CD4-positive, alpha-beta T cell (primary cell): ENCODE data around the gene PAX2. TPM values are rescaled to one million over a fixed set of nuclear protein-coding genes. Genes with fewer than 3 reads are reported as not detected.

Experiments
- ATAC-seq: fragments of 200-7000 bp; cut with Tn5 transposase; one replicate; pipeline ENCODE4 v1.10.0; 2022; ENCODE audit warnings: mild to moderate bottlenecking; ENCODE audit not compliant: poor library complexity
- CTCF ChIA-PET: fragments of 350-600 bp; sonication (Branson Sonifier 250); formaldehyde crosslinking; loops from one replicate; lab custom pipeline; 2021; ENCODE audit warnings: antibody characterized with exemption, inconsistent platforms; lab: Charles Lee
- POLR2A ChIA-PET: fragments of 350-600 bp; sonication (Branson Sonifier 250); formaldehyde crosslinking; loops from one replicate; lab custom pipeline; 2021; ENCODE audit warnings: antibody characterized with exemption, inconsistent platforms; lab: Charles Lee
- DNase-seq, 14 experiments: peaks; one replicate each; pipeline ENCODE4 v3.0.0-alpha.2; 2013 to 2020; ENCODE audit warnings: mixed read lengths in 2 of 14
- H3K27ac ChIP-seq, 2 donors: one replicate each; pipeline versions ENCODE4 v1.5.1 to v1.7.0; 2013; ENCODE audit warnings: low read length in 2 of 2, low read depth in 1 of 2, mild to moderate bottlenecking in 1 of 2
- H3K27me3 ChIP-seq, 2 experiments: 1 replicate in 1 of 2; 2 replicates in 1 of 2; pipeline versions ENCODE4 v1.6.1 to v1.7.0; 2013; ENCODE audit warnings: low read length in 2 of 2, control low read depth in 1 of 2, mild to moderate bottlenecking in 1 of 2, moderate library complexity in 1 of 2; ENCODE audit not compliant: insufficient read depth in 2 of 2, control insufficient read depth in 1 of 2
- H3K36me3 ChIP-seq: one replicate; pipeline ENCODE4 v1.6.1; 2013; ENCODE audit warnings: low read length, control low read depth; ENCODE audit not compliant: insufficient read depth
- H3K4me1 ChIP-seq: one replicate; pipeline ENCODE4 v1.6.1; 2013; ENCODE audit warnings: low read length, control low read depth; ENCODE audit not compliant: insufficient read depth
- H3K4me3 ChIP-seq: one replicate; pipeline ENCODE4 v1.5.1; 2013; ENCODE audit warnings: mild to moderate bottlenecking, low read length, moderate library complexity
- H3K9me3 ChIP-seq, 2 experiments: 1 replicate in 1 of 2; 2 replicates in 1 of 2; pipeline versions ENCODE4 v1.6.1 to v1.7.0; 2013; ENCODE audit warnings: low read length in 2 of 2, mild to moderate bottlenecking in 2 of 2, control low read depth in 1 of 2, moderate library complexity in 1 of 2; ENCODE audit not compliant: control insufficient read depth in 1 of 2, insufficient read depth in 1 of 2
- H3K27ac Mint-ChIP-seq: one replicate; pipeline ENCODE4 v1.8.0; 2020; ENCODE audit warnings: mixed read lengths
- H3K27me3 Mint-ChIP-seq: one replicate; pipeline ENCODE4 v1.8.0; 2021; ENCODE audit warnings: mixed read lengths
- H3K36me3 Mint-ChIP-seq: one replicate; pipeline ENCODE4 v1.8.0; 2021; ENCODE audit warnings: low read depth, mixed read lengths
- H3K4me1 Mint-ChIP-seq: one replicate; pipeline ENCODE4 v1.8.0; 2021; ENCODE audit warnings: low read depth, mixed read lengths
- H3K4me3 Mint-ChIP-seq: one replicate; pipeline ENCODE4 v1.8.0; 2020; ENCODE audit warnings: mild to moderate bottlenecking, mixed read lengths
- H3K9me3 Mint-ChIP-seq: one replicate; pipeline ENCODE4 v1.8.0; 2020; ENCODE audit warnings: mixed read lengths
- intact Hi-C, 2 experiments: fragments of 100-400 bp; cut with DNase I in 1 of 2; cut with micrococcal nuclease in 1 of 2; formaldehyde crosslinking; loops; one replicate each; pipeline versions ENCODE4 v1.15.1 to v1.9.0; 2023 to 2025; cut with DNase I, micrococcal nuclease
- total RNA-seq, 174 experiments: library from RNA in 2 of 174; stranded (reverse) in 2 of 174; gene quantifications; one replicate each; pipeline ENCODE4 v1.2.3 and lab custom pipeline; 2021 to 2026
- TF ChIP-seq, protein P1 (sequence below): fragments of 200-600 bp; IDR thresholded peaks from one replicate; pipeline ENCODE4 v1.8.0; 2022; ENCODE audit warnings: antibody characterized with exemption, mild to moderate bottlenecking

PAX2 gene
- total RNA-seq, 2 experiments from 2014 or later: not detected

DNA sequence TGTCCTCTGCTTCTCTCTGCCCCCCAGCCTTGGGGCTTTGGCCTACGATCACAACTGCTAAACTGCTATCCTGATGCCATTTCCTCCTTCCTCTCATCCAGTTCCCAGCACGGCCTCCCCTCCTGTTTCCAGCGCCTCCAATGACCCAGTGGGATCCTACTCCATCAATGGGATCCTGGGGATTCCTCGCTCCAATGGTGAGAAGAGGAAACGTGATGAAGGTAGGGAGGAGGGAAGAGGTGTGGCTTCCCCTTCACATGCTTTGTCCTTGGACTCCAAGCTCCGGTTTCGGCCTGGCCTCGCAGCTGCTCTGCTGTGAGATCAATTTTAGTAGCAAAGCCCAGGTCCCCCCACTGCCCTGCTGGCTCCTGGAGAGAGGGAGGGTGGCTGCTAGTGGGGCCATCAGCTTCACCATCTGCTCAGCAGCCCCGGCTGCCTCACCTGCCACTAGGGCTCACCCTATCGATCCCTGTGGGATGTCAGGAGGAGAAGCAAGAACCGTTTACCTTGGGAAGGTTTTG lies 35.8 kb downstream of the PAX2 start:
- Mint-ChIP-seq H3K4me1 (no peaks in the 10 kb centered on the region), H3K36me3 (no peaks in the 10 kb centered on the region), H3K27ac (no peak overlapping the region), H3K4me3 (no peak overlapping the region), H3K9me3 (no peaks in the 10 kb centered on the region), H3K27me3 (peaks cover 46% of the 10 kb centered on the region)
- Histone ChIP-seq H3K9me3 (peaks cover 0 to 4% of the 10 kb centered on the region in 2 experiments), H3K36me3 (no peaks in the 10 kb centered on the region), H3K4me1 (no peaks in the 10 kb centered on the region), H3K4me3 (no peak overlapping the region), H3K27ac (no peak overlapping the region), H3K27me3 (peaks cover 0 to 19% of the 10 kb centered on the region in 2 experiments)
- TF ChIP-seq, protein P1, sequence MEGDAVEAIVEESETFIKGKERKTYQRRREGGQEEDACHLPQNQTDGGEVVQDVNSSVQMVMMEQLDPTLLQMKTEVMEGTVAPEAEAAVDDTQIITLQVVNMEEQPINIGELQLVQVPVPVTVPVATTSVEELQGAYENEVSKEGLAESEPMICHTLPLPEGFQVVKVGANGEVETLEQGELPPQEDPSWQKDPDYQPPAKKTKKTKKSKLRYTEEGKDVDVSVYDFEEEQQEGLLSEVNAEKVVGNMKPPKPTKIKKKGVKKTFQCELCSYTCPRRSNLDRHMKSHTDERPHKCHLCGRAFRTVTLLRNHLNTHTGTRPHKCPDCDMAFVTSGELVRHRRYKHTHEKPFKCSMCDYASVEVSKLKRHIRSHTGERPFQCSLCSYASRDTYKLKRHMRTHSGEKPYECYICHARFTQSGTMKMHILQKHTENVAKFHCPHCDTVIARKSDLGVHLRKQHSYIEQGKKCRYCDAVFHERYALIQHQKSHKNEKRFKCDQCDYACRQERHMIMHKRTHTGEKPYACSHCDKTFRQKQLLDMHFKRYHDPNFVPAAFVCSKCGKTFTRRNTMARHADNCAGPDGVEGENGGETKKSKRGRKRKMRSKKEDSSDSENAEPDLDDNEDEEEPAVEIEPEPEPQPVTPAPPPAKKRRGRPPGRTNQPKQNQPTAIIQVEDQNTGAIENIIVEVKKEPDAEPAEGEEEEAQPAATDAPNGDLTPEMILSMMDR: no peak
- DNase-seq: no peak
- ATAC-seq: no peak
- intact Hi-C loops: no loop called here
- CTCF ChIA-PET: no interaction called here
- POLR2A ChIA-PET: no interaction called here

DNA sequence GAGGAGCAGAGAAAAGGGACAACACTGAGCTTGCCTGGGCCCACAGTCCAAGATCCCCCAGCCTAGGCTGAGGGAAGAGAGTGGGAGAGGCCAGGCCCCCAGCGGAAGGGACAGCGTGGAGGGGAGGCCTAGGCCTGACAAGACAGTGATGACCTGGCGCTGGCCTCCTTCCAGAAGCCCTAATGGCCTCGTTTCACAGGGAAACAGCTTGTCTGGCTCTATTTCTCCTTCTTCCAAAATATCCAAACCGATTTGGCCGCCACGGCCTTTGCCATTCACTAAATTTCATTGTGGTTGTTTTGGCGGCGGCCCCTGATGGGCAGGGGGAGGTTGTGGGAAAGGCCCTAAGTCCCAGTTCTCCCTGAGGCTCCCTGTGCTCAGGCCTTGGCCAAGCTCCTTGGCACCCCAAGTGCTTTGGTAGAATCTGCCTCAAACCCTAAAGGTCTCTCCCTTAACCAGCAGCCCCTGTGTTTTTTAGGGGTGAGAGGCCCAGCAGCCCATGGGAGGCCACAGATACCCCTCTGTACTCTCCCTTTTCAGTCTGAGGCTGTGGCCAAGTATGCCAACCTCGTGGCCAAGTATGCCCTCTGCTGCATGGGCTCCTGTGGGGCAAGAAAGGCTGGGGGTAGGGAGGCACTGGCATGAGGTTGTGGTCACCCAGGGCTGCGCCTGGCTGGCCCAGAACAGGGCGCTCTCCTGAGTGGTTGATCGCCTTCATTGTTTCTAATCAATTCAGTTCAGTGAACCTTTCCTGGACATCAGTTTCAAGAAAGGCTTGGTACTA lies 37.3 kb downstream of the PAX2 start:
- no peak overlapping the region for H3K27ac ChIP-seq
- H3K27me3 ChIP-seq: peaks cover 0 to 19% of the 10 kb centered on the region in 2 experiments
- TF ChIP-seq, protein P1: no peak
- Mint-ChIP-seq H3K4me3 (no peak overlapping the region), H3K27ac (no peak overlapping the region), H3K4me1 (no peaks in the 10 kb centered on the region), H3K36me3 (no peaks in the 10 kb centered on the region), H3K9me3 (no peaks in the 10 kb centered on the region), H3K27me3 (peaks cover 52% of the 10 kb centered on the region)
- no peak for ATAC-seq
- POLR2A ChIA-PET: no interaction called here
- no peak overlapping the region for H3K4me3 ChIP-seq
- peaks cover 0 to 4% of the 10 kb centered on the region in 2 experiments for H3K9me3 ChIP-seq
- H3K4me1 ChIP-seq: no peaks in the 10 kb centered on the region
- CTCF ChIA-PET: no interaction called here
- no peak for DNase-seq
- intact Hi-C loops: no loop called here
- no peaks in the 10 kb centered on the region for H3K36me3 ChIP-seq

DNA sequence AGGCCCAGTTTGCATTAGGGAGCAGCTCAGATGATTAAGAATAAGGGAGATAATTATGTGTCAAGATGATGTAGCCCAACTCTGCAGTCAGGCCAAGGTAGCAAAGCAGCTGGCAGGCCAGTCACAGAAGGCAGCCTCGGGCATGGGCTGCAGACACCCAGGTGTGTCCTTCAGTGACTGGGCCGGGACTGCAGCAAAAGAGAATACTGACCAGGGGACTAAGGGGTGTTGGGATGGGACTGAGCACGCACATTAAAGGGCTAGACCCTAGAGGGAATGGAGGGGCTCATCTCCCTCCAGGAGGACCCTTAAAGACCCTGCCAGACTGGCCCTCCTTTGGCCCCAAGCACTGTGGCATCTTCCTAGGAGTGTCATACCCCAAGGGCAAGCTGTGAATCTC lies 38.7 kb downstream of the PAX2 start:
- intact Hi-C loops: no loop called here
- no peaks in the 10 kb centered on the region for H3K4me1 Mint-ChIP-seq
- H3K4me3 ChIP-seq: no peak overlapping the region
- H3K27me3 Mint-ChIP-seq: peaks cover 49% of the 10 kb centered on the region
- H3K9me3 Mint-ChIP-seq: no peaks in the 10 kb centered on the region
- H3K9me3 ChIP-seq: peaks cover 0 to 4% of the 10 kb centered on the region in 2 experiments
- H3K27me3 ChIP-seq: peaks cover 0 to 12% of the 10 kb centered on the region in 2 experiments
- no peaks in the 10 kb centered on the region for H3K36me3 Mint-ChIP-seq
- H3K4me1 ChIP-seq: no peaks in the 10 kb centered on the region
- H3K4me3 Mint-ChIP-seq: no peak overlapping the region
- TF ChIP-seq, protein P1: no peak
- no peak overlapping the region for H3K27ac ChIP-seq
- H3K27ac Mint-ChIP-seq: no peak overlapping the region
- no peak for ATAC-seq
- CTCF ChIA-PET: no interaction called here
- DNase-seq: no peak
- no peaks in the 10 kb centered on the region for H3K36me3 ChIP-seq
- POLR2A ChIA-PET: interaction anchor here (0.5 kb wide), 1 partner anchor 317 kb away, joined by 3 read pairs; no protein-coding TSS in a partner anchor
